SK-N-MC (cell line): ENCODE measurements around the gene EFTUD2.

Experiments used
- DNase-seq: peaks from one replicate; pipeline ENCODE4 v3.0.0-alpha.2; 2011; ENCODE audit warnings: low read depth, low spot score
- H3K27ac ChIP-seq: fragments of 200-600 bp; sonication (generic); 2 replicates; pipeline ENCODE4 v1.5.1; 2016; ENCODE audit warnings: mixed run types
- H3K36me3 ChIP-seq: fragments of 200-600 bp; sonication (generic); 2 replicates; pipeline ENCODE4 v1.6.1; 2017; ENCODE audit warnings: antibody characterized with exemption, low read length, mixed read lengths; ENCODE audit not compliant: insufficient read depth
- H3K4me3 ChIP-seq: fragments of 200-600 bp; sonication (generic); 2 replicates; pipeline ENCODE4 v1.5.1; 2016
- H3K9ac ChIP-seq: fragments of 200-600 bp; sonication (generic); 2 replicates; pipeline ENCODE4 v1.8.0; 2017; ENCODE audit warnings: mixed run types, mixed read lengths; ENCODE audit not compliant: insufficient read length
- H3K9me3 ChIP-seq: fragments of 200-600 bp; sonication (generic); 2 replicates; pipeline ENCODE4 v1.6.1; 2017; ENCODE audit warnings: low read depth, mild to moderate bottlenecking, antibody characterized with exemption, low read length, moderate library complexity, mixed read lengths
- EZH2 ChIP-seq: fragments of 200-600 bp; sonication (generic); IDR thresholded peaks from one replicate; pipeline ENCODE4 v1.6.1; 2017; ENCODE audit warnings: antibody characterized with exemption
- FOXP2 ChIP-seq: optimal IDR thresholded peaks from 2 replicates; pipeline ENCODE3; 2011; ENCODE audit warnings: mild to moderate bottlenecking, moderate library complexity; ENCODE audit not compliant: insufficient read depth; ENCODE audit errors: extremely low read length, control extremely low read depth
- POLR2AphosphoS5 ChIP-seq: IDR thresholded peaks from 2 replicates; pipeline ENCODE4 v1.6.1; 2012; ENCODE audit warnings: mild to moderate bottlenecking, low read depth, low read length, borderline replicate concordance

The EFTUD2 gene

DNA sequence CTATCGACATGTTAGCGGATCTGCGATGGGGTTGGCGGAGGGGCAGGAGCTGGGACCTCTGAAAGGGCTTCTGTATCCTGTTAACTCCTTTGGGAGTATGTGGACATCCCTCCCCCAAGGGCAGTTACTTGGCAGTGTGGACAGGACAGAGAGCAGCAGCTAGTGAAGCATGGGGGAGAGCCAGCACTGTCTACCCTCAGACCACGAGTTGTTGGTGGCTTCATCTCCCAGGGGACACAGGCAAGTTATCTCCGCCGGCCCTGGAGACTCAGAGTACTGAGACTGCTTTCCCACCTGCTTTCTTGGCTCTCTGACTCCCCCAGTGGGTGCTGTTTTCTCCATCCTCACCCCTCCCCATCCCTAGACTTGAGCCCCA, 21.3 kb upstream of the EFTUD2 start:
- TF ChIP-seq FOXP2 (no peak), POLR2AphosphoS5 (no peak), EZH2 (no peak)
- Histone ChIP-seq H3K9ac (no peak overlapping the region), H3K9me3 (no peaks in the 10 kb centered on the region), H3K4me3 (no peak overlapping the region), H3K36me3 (no peaks in the 10 kb centered on the region; the same call in 1 of the 2 replicates), H3K27ac (no peak overlapping the region)
- no peak for DNase-seq

- DNase-seq = no peak
- Histone ChIP-seq H3K4me3 (no peak overlapping the region), H3K36me3 (no peaks in the 10 kb centered on the region), H3K27ac (no peak overlapping the region), H3K9ac (no peak overlapping the region), H3K9me3 (no peaks in the 10 kb centered on the region)
- no peak for TF ChIP-seq FOXP2
- TF ChIP-seq EZH2 = no peak
- TF ChIP-seq POLR2AphosphoS5 = no peak
Observed at GRCh38 chr17:44919885-44920564, 20.8 kb upstream of the EFTUD2 start.

- Histone ChIP-seq H3K9me3 (no peaks in the 10 kb centered on the region), H3K9ac (no peak overlapping the region), H3K4me3 (no peak overlapping the region), H3K36me3 (no peaks in the 10 kb centered on the region), H3K27ac (no peak overlapping the region)
- DNase-seq = no peak
- TF ChIP-seq FOXP2 (no peak), POLR2AphosphoS5 (no peak), EZH2 (no peak)
Observed at GRCh38 chr17:44919411-44919810, 20.2 kb upstream of the EFTUD2 start.

DNA sequence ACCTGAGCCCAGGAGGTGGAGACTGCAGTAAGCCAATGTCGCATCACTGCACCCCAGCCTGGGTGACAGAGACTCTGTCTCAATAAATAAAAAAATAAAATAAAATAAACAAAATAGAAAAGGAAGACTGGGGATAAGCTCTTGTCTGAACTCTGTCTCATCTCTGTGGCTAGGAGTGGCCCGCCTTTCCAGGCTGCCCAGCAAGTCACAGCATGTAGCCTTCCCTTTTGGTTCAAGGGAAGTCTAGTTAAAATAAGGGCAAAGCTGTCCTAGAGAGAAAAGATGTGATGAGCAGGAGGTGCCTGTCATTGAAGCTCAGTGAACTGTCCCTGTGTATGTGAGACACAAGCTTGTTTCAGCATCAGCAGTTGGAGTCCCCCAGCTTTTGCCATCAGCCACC, 18.8 kb upstream of the EFTUD2 start:
- Histone ChIP-seq H3K9me3 (no peaks in the 10 kb centered on the region), H3K36me3 (no peaks in the 10 kb centered on the region), H3K9ac (no peak overlapping the region), H3K4me3 (no peak overlapping the region), H3K27ac (no peak overlapping the region)
- DNase-seq = no peak
- no peak for TF ChIP-seq FOXP2
- no peak for TF ChIP-seq POLR2AphosphoS5

GRCh38 chr17:44917456-44917855, 18.2 kb upstream of the EFTUD2 start:
- Histone ChIP-seq H3K9ac (no peak overlapping the region), H3K27ac (no peak overlapping the region), H3K4me3 (no peak overlapping the region), H3K9me3 (no peaks in the 10 kb centered on the region), H3K36me3 (no peaks in the 10 kb centered on the region)
- TF ChIP-seq POLR2AphosphoS5 (no peak), EZH2 (no peak), FOXP2 (no peak)
- DNase-seq = no peak

- H3K4me3 ChIP-seq = no peak overlapping the region
- TF ChIP-seq POLR2AphosphoS5 = no peak
- TF ChIP-seq EZH2 = no peak
- no peak for TF ChIP-seq FOXP2
- H3K9me3 ChIP-seq = no peaks in the 10 kb centered on the region
- DNase-seq = no peak
- H3K9ac ChIP-seq = no peak overlapping the region
- H3K27ac ChIP-seq = no peak overlapping the region
- no peaks in the 10 kb centered on the region for H3K36me3 ChIP-seq
Observed at GRCh38 chr17:44916781-44917241, 17.6 kb upstream of the EFTUD2 start.

GRCh38 chr17:44915862-44916780, 16.9 kb upstream of the EFTUD2 start:
- H3K36me3 ChIP-seq = no peaks in the 10 kb centered on the region
- TF ChIP-seq FOXP2 = no peak
- TF ChIP-seq EZH2 = no peak
- no peak for TF ChIP-seq POLR2AphosphoS5
- H3K9ac ChIP-seq = no peak overlapping the region
- DNase-seq = no peak
- no peak overlapping the region for H3K27ac ChIP-seq
- no peaks in the 10 kb centered on the region for H3K9me3 ChIP-seq
- no peak overlapping the region for H3K4me3 ChIP-seq

DNA sequence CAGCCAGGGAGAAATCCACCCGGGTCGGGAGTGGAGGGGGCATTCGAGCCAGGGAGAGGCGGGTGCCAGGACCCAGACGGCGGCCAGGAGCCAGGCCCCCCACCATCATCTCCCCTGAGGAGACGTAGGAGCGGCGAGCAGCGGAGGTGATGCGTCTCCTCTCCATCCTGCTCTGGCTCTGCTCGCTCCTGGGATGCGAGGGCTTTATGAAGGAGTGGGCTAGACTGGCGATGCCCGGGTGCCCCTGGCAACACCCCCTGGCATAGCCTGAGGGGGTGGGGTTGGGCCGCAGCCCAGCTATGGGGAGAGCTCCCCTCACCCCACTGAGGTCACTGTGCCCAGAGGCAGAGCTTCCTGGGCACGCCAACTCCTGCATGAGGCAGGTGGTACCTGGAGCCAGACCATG, 16.1 kb upstream of the EFTUD2 start, which contains the start of gene GFAP:
GFAP (minus strand) TSS at position 180 of the 406 bp plus-strand sequence; CDS start at position 166, 14 bp downstream.
- no peak for DNase-seq
- Histone ChIP-seq H3K27ac (no peak within 1 kb of the TSS), H3K36me3 (no peaks in the 10 kb centered on the region), H3K4me3 (no peak within 1 kb of the TSS), H3K9ac (no peak within 1 kb of the TSS), H3K9me3 (no peaks in the 10 kb centered on the region)
- no peak for TF ChIP-seq EZH2
- TF ChIP-seq POLR2AphosphoS5 = no peak
- no peak for TF ChIP-seq FOXP2
